PC-9 (cell line): ENCODE measurements around the gene BCL7B. TPM values are rescaled to one million over a fixed set of nuclear protein-coding genes. Genes with fewer than 3 reads are reported as not detected.

Experiments
- BruUV-seq: library from RNA; stranded (reverse); fragments of 400-500 nt; replicated peaks from 2 replicates; lab custom pipeline; 2021; lab: Mats Ljungman, UMichigan
- CTCF ChIA-PET: fragments of 300-600 bp; sonication (Branson Sonifier 250); formaldehyde crosslinking; loops from one replicate; lab custom pipeline; 2022; ENCODE audit warnings: antibody characterized with exemption; lab: Charles Lee
- POLR2A ChIA-PET: fragments of 300-600 bp; sonication (Branson Sonifier 250); formaldehyde crosslinking; loops from one replicate; lab custom pipeline; 2022; ENCODE audit warnings: antibody characterized with exemption; ENCODE audit not compliant: unreplicated experiment; lab: Charles Lee
- DNase-seq, 2 experiments: peaks; one replicate each; pipeline versions ENCODE4 v3.0.0 to v3.0.0-alpha.2; 2015 to 2022; ENCODE audit warnings: mixed read lengths in 1 of 2
- H2AFZ ChIP-seq: fragments of 200-600 bp; sonication (generic); 2 replicates; pipeline ENCODE4 v1.8.1; 2017; ENCODE audit warnings: antibody characterized with exemption
- H3F3A ChIP-seq: fragments of 200-600 bp; sonication (generic); 2 replicates; pipeline ENCODE4 v1.8.1; 2017; ENCODE audit warnings: antibody characterized with exemption, mild to moderate bottlenecking, low read depth; ENCODE audit not compliant: insufficient read depth
- H3K27ac ChIP-seq: fragments of 200-600 bp; sonication (generic); 2 replicates; pipeline ENCODE4 v1.6.1; 2016; ENCODE audit warnings: mixed run types
- H3K27me3 ChIP-seq: fragments of 200-600 bp; sonication (generic); 2 replicates; pipeline ENCODE4 v1.6.1; 2016; ENCODE audit warnings: low read depth, mixed run types; ENCODE audit not compliant: insufficient read depth
- H3K36me3 ChIP-seq: fragments of 200-600 bp; sonication (generic); 2 replicates; pipeline ENCODE4 v1.6.1; 2016; ENCODE audit warnings: low read depth, mixed run types
- H3K4me1 ChIP-seq: fragments of 200-600 bp; sonication (generic); replicated peaks from 2 replicates; pipeline ENCODE4 v1.6.1; 2016; ENCODE audit warnings: mixed run types; ENCODE audit not compliant: insufficient read depth
- H3K4me2 ChIP-seq: fragments of 200-600 bp; sonication (generic); 2 replicates; pipeline ENCODE4 v1.6.1; 2017; ENCODE audit warnings: mixed run types
- H3K4me3 ChIP-seq: fragments of 200-600 bp; sonication (generic); 2 replicates; pipeline ENCODE4 v1.6.1; 2016; ENCODE audit warnings: mixed run types
- H3K79me2 ChIP-seq: fragments of 200-600 bp; sonication (generic); 2 replicates; pipeline ENCODE4 v1.6.1; 2017; ENCODE audit warnings: low read depth, mixed run types
- H3K9me2 ChIP-seq: fragments of 200-600 bp; sonication (generic); 2 replicates; pipeline ENCODE4 v1.8.1; 2017; ENCODE audit warnings: mild to moderate bottlenecking; ENCODE audit not compliant: insufficient read depth
- H3K9me3 ChIP-seq: fragments of 200-600 bp; sonication (generic); 2 replicates; pipeline ENCODE4 v1.8.1; 2016; ENCODE audit warnings: low read depth; ENCODE audit not compliant: insufficient read depth
- H4K20me1 ChIP-seq: fragments of 200-600 bp; sonication (generic); 2 replicates; pipeline ENCODE4 v1.8.1; 2017; ENCODE audit not compliant: insufficient read depth
- EZH2 ChIP-seq: fragments of 200-600 bp; sonication (generic); IDR thresholded peaks from 2 replicates; pipeline ENCODE4 v1.8.0; 2017; ENCODE audit warnings: antibody characterized with exemption, low read depth
- intact Hi-C: fragments of 100-400 bp; cut with micrococcal nuclease; formaldehyde crosslinking; loops from one replicate; pipeline ENCODE4 v1.10.0; 2022; ENCODE audit not compliant: unreplicated experiment
- total RNA-seq: library from RNA; stranded (reverse); gene quantifications from 2 replicates; pipeline ENCODE4 v1.2.3, GENCODE V29; 2021
- TF ChIP-seq, protein P1 (sequence below): fragments of 200-600 bp; sonication (generic); conservative IDR thresholded peaks from 2 replicates; pipeline ENCODE4 v1.6.1; 2017; ENCODE audit warnings: mixed run types, antibody characterized with exemption, mild to moderate bottlenecking, moderate library complexity

Gene BCL7B
- total RNA-seq, 1 experiment from 2014 or later = 70.4 TPM

DNA sequence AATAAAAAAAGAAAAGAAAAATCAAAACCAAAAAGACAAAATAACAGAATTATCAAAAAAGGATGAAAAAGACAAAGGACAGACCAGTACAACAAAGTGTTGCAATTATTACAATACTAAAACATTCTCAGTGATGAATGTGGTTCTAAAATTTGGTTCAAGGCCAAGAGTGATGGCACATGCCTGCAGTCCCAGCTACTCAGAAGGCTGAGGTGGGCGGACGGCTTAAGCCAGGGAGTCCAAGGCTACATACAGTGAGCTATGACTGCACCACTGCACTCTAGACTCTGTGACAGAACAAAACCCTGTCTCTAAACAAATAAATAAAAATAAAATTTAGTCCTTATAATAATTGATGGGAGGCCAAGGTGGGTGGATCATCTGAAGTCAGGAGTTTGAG lies 49.9 kb downstream of the BCL7B start:
- Histone ChIP-seq H3K4me3 (no peak overlapping the region), H3K4me2 (no peak overlapping the region), H4K20me1 (peaks cover 58% of the 10 kb centered on the region), H3K27me3 (no peaks in the 10 kb centered on the region), H3K9me3 (no peaks in the 10 kb centered on the region), H3K79me2 (peaks cover 16% of the 10 kb centered on the region), H3K4me1 (no peaks in the 10 kb centered on the region), H3K36me3 (peaks cover 40% of the 10 kb centered on the region), H3F3A (peaks cover 9% of the 10 kb centered on the region; the same call in 1 of the 2 replicates), H3K27ac (no peak overlapping the region), H3K9me2 (no peaks in the 10 kb centered on the region), H2AFZ (no peak overlapping the region)
- DNase-seq = no peak
- no TSS peak for BruUV-seq
- intact Hi-C loops = no loop called here
- CTCF ChIA-PET = no interaction called here
- POLR2A ChIA-PET = no interaction called here
- TF ChIP-seq EZH2 = no peak

DNA sequence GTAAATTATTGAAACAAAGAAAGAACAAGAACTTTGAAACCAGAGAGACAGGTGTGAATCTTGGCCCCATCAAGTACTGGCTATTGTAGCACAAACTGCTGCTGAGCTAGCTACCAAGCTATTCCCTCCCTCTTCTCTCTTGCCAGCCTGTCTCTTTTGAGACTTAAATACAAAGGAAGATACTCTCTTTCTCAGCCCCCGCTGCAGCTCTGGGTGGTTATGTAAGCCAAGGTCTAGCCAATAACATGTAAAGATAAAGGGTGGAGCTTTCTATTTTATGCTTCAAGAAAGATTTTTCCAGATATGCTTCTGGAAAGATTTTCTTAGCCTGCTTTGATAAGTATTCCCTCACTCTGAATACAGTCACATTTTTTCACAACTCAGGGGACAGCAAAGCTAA lies 52.6 kb downstream of the BCL7B start:
- CTCF ChIA-PET = no interaction called here
- H3K9me2 ChIP-seq = no peaks in the 10 kb centered on the region
- H4K20me1 ChIP-seq = peaks cover 42% of the 10 kb centered on the region
- peaks cover 50% of the 10 kb centered on the region for H3K36me3 ChIP-seq
- H3K27me3 ChIP-seq = no peaks in the 10 kb centered on the region
- POLR2A ChIA-PET = no interaction called here
- BruUV-seq = no TSS peak
- no peak overlapping the region for H3K4me3 ChIP-seq
- H2AFZ ChIP-seq = no peak overlapping the region
- intact Hi-C loops = no loop called here
- H3K9me3 ChIP-seq = no peaks in the 10 kb centered on the region
- peaks cover 4% of the 10 kb centered on the region for H3K79me2 ChIP-seq
- peaks cover 6% of the 10 kb centered on the region for H3F3A ChIP-seq
- H3K4me1 ChIP-seq = no peaks in the 10 kb centered on the region
- no peak for DNase-seq
- TF ChIP-seq, protein P1, sequence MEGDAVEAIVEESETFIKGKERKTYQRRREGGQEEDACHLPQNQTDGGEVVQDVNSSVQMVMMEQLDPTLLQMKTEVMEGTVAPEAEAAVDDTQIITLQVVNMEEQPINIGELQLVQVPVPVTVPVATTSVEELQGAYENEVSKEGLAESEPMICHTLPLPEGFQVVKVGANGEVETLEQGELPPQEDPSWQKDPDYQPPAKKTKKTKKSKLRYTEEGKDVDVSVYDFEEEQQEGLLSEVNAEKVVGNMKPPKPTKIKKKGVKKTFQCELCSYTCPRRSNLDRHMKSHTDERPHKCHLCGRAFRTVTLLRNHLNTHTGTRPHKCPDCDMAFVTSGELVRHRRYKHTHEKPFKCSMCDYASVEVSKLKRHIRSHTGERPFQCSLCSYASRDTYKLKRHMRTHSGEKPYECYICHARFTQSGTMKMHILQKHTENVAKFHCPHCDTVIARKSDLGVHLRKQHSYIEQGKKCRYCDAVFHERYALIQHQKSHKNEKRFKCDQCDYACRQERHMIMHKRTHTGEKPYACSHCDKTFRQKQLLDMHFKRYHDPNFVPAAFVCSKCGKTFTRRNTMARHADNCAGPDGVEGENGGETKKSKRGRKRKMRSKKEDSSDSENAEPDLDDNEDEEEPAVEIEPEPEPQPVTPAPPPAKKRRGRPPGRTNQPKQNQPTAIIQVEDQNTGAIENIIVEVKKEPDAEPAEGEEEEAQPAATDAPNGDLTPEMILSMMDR = no peak
- no peak for TF ChIP-seq EZH2
- no peak overlapping the region for H3K27ac ChIP-seq
- no peak overlapping the region for H3K4me2 ChIP-seq

DNA sequence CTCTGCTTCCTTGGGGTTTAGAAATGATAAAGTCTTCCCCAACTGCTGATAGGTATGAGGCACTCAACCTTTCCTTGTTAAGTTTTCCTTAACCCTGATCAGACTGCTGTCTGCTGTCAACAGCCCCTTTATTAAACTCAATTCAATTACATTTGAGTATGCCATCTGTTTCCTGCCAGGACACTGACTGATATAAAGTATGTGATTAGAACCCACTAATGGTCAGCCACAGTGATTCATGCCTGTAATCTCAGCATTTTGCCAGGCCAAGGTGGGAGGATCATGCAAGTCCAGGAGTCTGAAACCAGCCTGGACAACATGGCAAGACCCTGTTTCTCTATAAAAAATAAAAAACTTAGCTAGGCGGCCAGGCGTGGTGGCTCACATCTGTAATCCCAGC lies 53.5 kb downstream of the BCL7B start:
- H2AFZ ChIP-seq = no peak overlapping the region
- no peaks in the 10 kb centered on the region for H3K9me2 ChIP-seq
- no peak overlapping the region for H3K27ac ChIP-seq
- peaks cover 13% of the 10 kb centered on the region for H3F3A ChIP-seq
- no peaks in the 10 kb centered on the region for H3K9me3 ChIP-seq
- H3K4me2 ChIP-seq = no peak overlapping the region
- no peaks in the 10 kb centered on the region for H3K4me1 ChIP-seq
- H3K36me3 ChIP-seq = peaks cover 53% of the 10 kb centered on the region
- BruUV-seq = no TSS peak
- no peak for DNase-seq
- ChIA-PET POLR2A (no interaction called here), CTCF (no interaction called here)
- intact Hi-C loops = no loop called here
- TF ChIP-seq EZH2 = no peak
- TF ChIP-seq, protein P1 = no peak
- H3K4me3 ChIP-seq = no peak overlapping the region
- no peaks in the 10 kb centered on the region for H3K27me3 ChIP-seq
- H3K79me2 ChIP-seq = peaks cover 4% of the 10 kb centered on the region
- peaks cover 37% of the 10 kb centered on the region for H4K20me1 ChIP-seq

DNA sequence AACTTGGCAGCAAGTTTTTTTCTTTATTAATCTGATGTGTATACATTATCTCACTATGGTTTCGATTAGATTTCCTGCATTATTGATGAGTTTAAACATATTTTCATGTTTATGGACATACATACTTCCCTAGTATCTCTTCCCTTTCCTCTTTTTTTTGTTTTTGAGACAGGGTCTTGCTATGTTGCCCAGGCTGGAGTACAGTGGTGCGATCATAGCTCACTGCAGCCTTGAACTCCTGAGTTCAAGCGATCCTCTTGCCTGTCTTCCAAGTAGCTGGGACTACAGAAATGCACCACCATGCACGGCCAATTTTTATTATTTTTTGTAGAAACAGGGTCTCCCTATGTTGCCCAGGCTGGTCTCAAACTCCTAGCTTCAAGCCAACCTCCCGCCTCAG lies 54.3 kb downstream of the BCL7B start:
- Histone ChIP-seq H3K9me2 (no peaks in the 10 kb centered on the region), H3K4me1 (no peaks in the 10 kb centered on the region), H3K27me3 (no peaks in the 10 kb centered on the region), H3K4me2 (no peak overlapping the region), H2AFZ (no peak overlapping the region), H3K4me3 (no peak overlapping the region), H3K9me3 (no peaks in the 10 kb centered on the region), H3K79me2 (peaks cover 4% of the 10 kb centered on the region), H3K27ac (no peak overlapping the region), H4K20me1 (peaks cover 39% of the 10 kb centered on the region), H3K36me3 (peaks cover 55% of the 10 kb centered on the region), H3F3A (peaks cover 13% of the 10 kb centered on the region)
- POLR2A ChIA-PET = interaction anchor here (0.6 kb wide), 1 partner anchor 731 kb away, joined by 4 read pairs; no protein-coding TSS in a partner anchor
- CTCF ChIA-PET = no interaction called here
- TSS peak; percentile 6 for BruUV-seq
- no peak for TF ChIP-seq EZH2
- TF ChIP-seq, protein P1 = no peak
- DNase-seq = no peak
- intact Hi-C loops = no loop called here
